Thyroid gland (tissue), 4 donors: ENCODE data around the gene TMEM88. TPM values are rescaled to one million over a fixed set of nuclear protein-coding genes. Genes with fewer than 3 reads are reported as not detected.

ENCODE experiments used
- DNase-seq, 2 donors: peaks; one replicate each; pipeline ENCODE4 v3.0.0-alpha.2; 2019
- H3K27ac ChIP-seq, 3 donors: fragments of 200-600 bp; sonication (generic); 1 replicate in 2 of 3; 2 replicates in 1 of 3; pipeline ENCODE4 v1.5.1; 2016 to 2019; ENCODE audit warnings: mild to moderate bottlenecking in 1 of 3, moderate library complexity in 1 of 3
- H3K27me3 ChIP-seq: fragments of 200-600 bp; sonication (generic); one replicate; pipeline ENCODE4 v1.5.1; 2019
- H3K36me3 ChIP-seq, 2 donors: fragments of 200-600 bp; sonication (generic); one replicate each; pipeline ENCODE4 v1.5.1; 2016 to 2019
- H3K4me1 ChIP-seq, 2 donors: fragments of 200-600 bp; sonication (generic); one replicate each; pipeline ENCODE4 v1.5.1; 2017 to 2019
- H3K4me3 ChIP-seq, 3 donors: fragments of 200-600 bp; sonication (generic); replicated peaks in 1 of 3; 1 replicate in 2 of 3; 2 replicates in 1 of 3; pipeline ENCODE4 v1.5.1; 2016; ENCODE audit warnings: mild to moderate bottlenecking in 1 of 3
- H3K9me3 ChIP-seq: fragments of 200-600 bp; sonication (generic); one replicate; pipeline ENCODE4 v1.5.1; 2017
- CTCF ChIP-seq, 6 experiments: fragments of 200-600 bp in 3 of 6; fragments of 450-650 bp in 3 of 6; sonication (generic) in 3 of 6; IDR thresholded peaks; one replicate each; pipeline ENCODE4 v1.5.1; 2016 to 2019; ENCODE audit warnings: antibody characterized with exemption in 6 of 6, mild to moderate bottlenecking in 2 of 6, inconsistent platforms in 1 of 6, moderate library complexity in 1 of 6
- POLR2A ChIP-seq, 2 donors: fragments of 450-650 bp; IDR thresholded peaks; one replicate each; pipeline ENCODE4 v1.6.1; 2017; ENCODE audit warnings: antibody characterized with exemption in 2 of 2, mild to moderate bottlenecking in 2 of 2, moderate library complexity in 1 of 2
- WGBS, 2 donors: methylation state at CpG; one replicate each; pipeline ENCODE4 v1.1.5; 2017; 5-methylcytosine and 5-hydroxymethylcytosine counted together
- intact Hi-C: fragments of 100-400 bp; cut with DNase I; formaldehyde crosslinking; loops from one replicate; pipeline ENCODE4 v1.15.1; 2023
- total RNA-seq, 4 donors: library from RNA; depleted of rRNA; stranded (reverse); fragments of >200 nt; gene quantifications; one replicate each; pipeline ENCODE4 v1.2.3, GENCODE V29; 2016

TMEM88 gene
- total RNA-seq, 4 donors from 2014 or later = 12.3 to 39.5 (median 18.4) TPM

DNA sequence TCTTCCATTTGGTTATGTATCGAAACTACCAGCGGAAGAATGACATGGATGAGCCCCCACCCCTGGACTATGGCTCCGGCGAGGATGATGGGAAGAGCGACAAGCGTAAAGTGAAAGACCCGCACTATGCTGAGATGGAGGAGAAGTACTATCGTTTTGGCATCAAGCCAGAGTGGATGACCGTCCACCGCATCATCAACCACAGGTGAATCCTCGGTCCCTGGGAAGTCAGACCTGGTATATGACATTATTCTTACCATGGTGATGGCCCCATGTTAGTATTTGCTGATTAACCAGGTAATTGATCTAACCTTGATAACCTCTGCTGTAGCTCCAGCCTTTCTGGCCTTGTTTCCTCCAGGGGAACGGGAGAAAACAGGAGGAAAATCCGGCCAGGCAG lies 42.2 kb downstream of the TMEM88 start:
- no peak for TF ChIP-seq CTCF (IDR thresholded peaks at IDR 0.05)
- no peak for TF ChIP-seq POLR2A (IDR thresholded peaks at IDR 0.05)
- WGBS, 2 donors = 89 to 95% methylated on average over 13 of the region's 13 CpGs
- Histone ChIP-seq H3K27me3 (no peaks in the 10 kb centered on the region), H3K36me3 (peaks cover 66 to 72% of the 10 kb centered on the region in 2 donors), H3K4me1 (no peaks in the 10 kb centered on the region), H3K4me3 (no peak overlapping the region), H3K27ac (no peak overlapping the region), H3K9me3 (no peaks in the 10 kb centered on the region)
- DNase-seq = no peak
- intact Hi-C loops = no loop called here

GRCh38 chr17:7897773-7898172 lies 42.9 kb downstream of the TMEM88 start:
- Histone ChIP-seq H3K27me3 (no peaks in the 10 kb centered on the region), H3K4me3 (no peak overlapping the region), H3K9me3 (no peaks in the 10 kb centered on the region), H3K36me3 (peaks cover 67 to 74% of the 10 kb centered on the region in 2 donors), H3K27ac (no peak overlapping the region), H3K4me1 (no peaks in the 10 kb centered on the region)
- intact Hi-C loops = no loop called here
- 60 to 66% methylated on average over 6 of the region's 6 CpGs for WGBS, 2 donors
- no peak for TF ChIP-seq POLR2A (IDR thresholded peaks at IDR 0.05)
- peak in 3 of 6 experiments; percentile 19 to 22 (median 20) for TF ChIP-seq CTCF (IDR thresholded peaks at IDR 0.05)
- DNase-seq = no peak

GRCh38 chr17:7903154-7904103 lies 48.6 kb downstream of the TMEM88 start:
- H3K4me1 ChIP-seq = peaks cover 8 to 10% of the 10 kb centered on the region in 2 donors
- peak overlapping the region; percentile 21 to 69 (median 42) for H3K27ac ChIP-seq
- H3K4me3 ChIP-seq = no peak overlapping the region
- 29 to 52% methylated on average over 21 to 22 of the region's 22 CpGs for WGBS, 2 donors
- TF ChIP-seq POLR2A (IDR thresholded peaks at IDR 0.05) = no peak
- no peak for TF ChIP-seq CTCF (IDR thresholded peaks at IDR 0.05)
- DNase-seq = peak; percentile 88 to 93
- intact Hi-C loops = no loop called here
- no peaks in the 10 kb centered on the region for H3K27me3 ChIP-seq
- peaks cover 69 to 70% of the 10 kb centered on the region in 2 donors for H3K36me3 ChIP-seq
- no peaks in the 10 kb centered on the region for H3K9me3 ChIP-seq

Other genes starting within 250 kb of the TMEM88 start
- 10 to 100 TPM; 27.6 to 37.5 (median 28.6) TPM for gene FXR2, start 240.2 kb upstream of the TMEM88 start, total RNA-seq
- 10 to 100 TPM; 59.5 to 74.2 (median 61.9) TPM for gene SAT2, start 227.2 kb upstream of the TMEM88 start, total RNA-seq
- gene SHBG, start 224.9 kb upstream of the TMEM88 start, total RNA-seq = under 1 TPM in 1 of 4 donors, not detected in 3; 0.83 TPM
- gene ATP1B2, start 204.1 kb upstream of the TMEM88 start, total RNA-seq = 1 to 10 TPM in 2 of 4 donors, under 1 TPM in 2; 0.40 to 1.7 (median 0.90) TPM
- 10 to 100 TPM; 16.4 to 66.4 (median 35.6) TPM for gene TP53, start 167.6 kb upstream of the TMEM88 start, total RNA-seq
- gene WRAP53, start 166.6 kb upstream of the TMEM88 start, total RNA-seq = 1 to 10 TPM; 2.9 to 8.0 (median 4.6) TPM
- under 1 TPM in 3 of 4 donors, not detected in 1; 0.27 to 0.38 (median 0.33) TPM for gene EFNB3, start 149.9 kb upstream of the TMEM88 start, total RNA-seq
- gene DNAH2, start 137.3 kb upstream of the TMEM88 start, total RNA-seq = under 1 TPM in 3 of 4 donors, not detected in 1; under 0.01 to 0.22 (median 0.20) TPM
- 10 to 100 TPM in 2 of 4 donors, 1 to 10 TPM in 2; 4.8 to 14.4 (median 10.4) TPM for gene KDM6B, start 20.8 kb upstream of the TMEM88 start, total RNA-seq
- gene NAA38, start 2.5 kb downstream of the TMEM88 start, total RNA-seq = 100 to 1,000 TPM in 2 of 4 donors, 10 to 100 TPM in 2; 24.6 to 180 (median 79.6) TPM
- gene CYB5D1, start 2.9 kb downstream of the TMEM88 start, total RNA-seq = 10 to 100 TPM; 14.9 to 29.5 (median 23.5) TPM
- 100 to 1,000 TPM in 1 of 4 donors, 10 to 100 TPM in 3; 78.9 to 117 (median 91.4) TPM for gene CHD3, start 33.7 kb downstream of the TMEM88 start, total RNA-seq
- gene RNF227, start 61.2 kb downstream of the TMEM88 start, total RNA-seq = 1 to 10 TPM; 1.1 to 4.3 (median 2.2) TPM
- 1 to 10 TPM in 2 of 4 donors, under 1 TPM in 2; 0.40 to 3.7 (median 1.5) TPM for gene KCNAB3, start 74.8 kb downstream of the TMEM88 start, total RNA-seq
- 10 to 100 TPM; 40.2 to 59.0 (median 53.4) TPM for gene TRAPPC1, start 76.9 kb downstream of the TMEM88 start, total RNA-seq
- 10 to 100 TPM; 21.0 to 35.9 (median 28.0) TPM for gene CNTROB, start 77.1 kb downstream of the TMEM88 start, total RNA-seq
- gene GUCY2D, start 147.5 kb downstream of the TMEM88 start, total RNA-seq = not detected
- gene ALOX15B, start 184.0 kb downstream of the TMEM88 start, total RNA-seq = 1 to 10 TPM in 3 of 4 donors, under 1 TPM in 1; 0.67 to 3.3 (median 1.1) TPM
- gene ALOX12B, start 232.7 kb downstream of the TMEM88 start, total RNA-seq = not detected